Skeletal muscle satellite cell (primary cell): ENCODE data around the gene HTR4.

Experiments
- H3K27me3 ChIP-seq: 2 replicates; pipeline ENCODE4 v1.7.0; 2013; ENCODE audit warnings: low read length; ENCODE audit not compliant: control insufficient read depth, insufficient read depth
- H3K36me3 ChIP-seq: 2 replicates; pipeline ENCODE4 v1.7.0; 2013; ENCODE audit warnings: mild to moderate bottlenecking, control low read depth, low read length; ENCODE audit not compliant: insufficient read depth
- H3K4me1 ChIP-seq: 2 replicates; pipeline ENCODE4 v1.7.0; 2013; ENCODE audit warnings: low read length; ENCODE audit not compliant: control insufficient read depth, insufficient read depth
- H3K4me2 ChIP-seq: 2 replicates; pipeline ENCODE4 v1.7.0; 2013; ENCODE audit warnings: mild to moderate bottlenecking, low read length
- H3K4me3 ChIP-seq: 2 replicates; pipeline ENCODE4 v1.7.0; 2013; ENCODE audit warnings: low read length
- H3K9ac ChIP-seq: 2 replicates; pipeline ENCODE4 v1.7.0; 2013; ENCODE audit warnings: mild to moderate bottlenecking, low read depth, low read length, moderate library complexity
- H3K9me3 ChIP-seq: replicated peaks from 2 replicates; pipeline ENCODE4 v1.7.0; 2013; ENCODE audit warnings: mild to moderate bottlenecking, control low read depth, low read length

HTR4 gene

GRCh38 chr5:148626986-148627385, 27.3 kb downstream of the HTR4 start:
- Histone ChIP-seq H3K4me3 (no peak overlapping the region), H3K9ac (no peak overlapping the region), H3K4me2 (no peak overlapping the region), H3K9me3 (no peaks in the 10 kb centered on the region), H3K27me3 (peaks cover 6% of the 10 kb centered on the region), H3K4me1 (peaks cover 4% of the 10 kb centered on the region), H3K36me3 (no peaks in the 10 kb centered on the region)

- Histone ChIP-seq H3K27me3 (peaks cover 5% of the 10 kb centered on the region), H3K4me3 (no peak overlapping the region), H3K9me3 (no peaks in the 10 kb centered on the region), H3K36me3 (no peaks in the 10 kb centered on the region), H3K4me1 (peaks cover 4% of the 10 kb centered on the region), H3K9ac (no peak overlapping the region), H3K4me2 (no peak overlapping the region)
These were observed 28.2 kb downstream of the HTR4 start for GRCh38 chr5:148626081-148626613.

GRCh38 chr5:148625250-148625649, 29.1 kb downstream of the HTR4 start:
- no peak overlapping the region for H3K4me3 ChIP-seq
- no peak overlapping the region for H3K9ac ChIP-seq
- H3K36me3 ChIP-seq: no peaks in the 10 kb centered on the region
- no peak overlapping the region for H3K4me2 ChIP-seq
- H3K4me1 ChIP-seq: peaks cover 4% of the 10 kb centered on the region
- no peaks in the 10 kb centered on the region for H3K27me3 ChIP-seq
- H3K9me3 ChIP-seq: no peaks in the 10 kb centered on the region

- Histone ChIP-seq H3K27me3 (no peaks in the 10 kb centered on the region), H3K9me3 (no peaks in the 10 kb centered on the region), H3K36me3 (no peaks in the 10 kb centered on the region), H3K9ac (no peak overlapping the region), H3K4me1 (peaks cover 15% of the 10 kb centered on the region), H3K4me3 (no peak overlapping the region), H3K4me2 (no peak overlapping the region)
These were observed 30.6 kb downstream of the HTR4 start for GRCh38 chr5:148623741-148624140.

GRCh38 chr5:148623101-148623500, 31.2 kb downstream of the HTR4 start:
- H3K27me3 ChIP-seq: no peaks in the 10 kb centered on the region
- H3K4me1 ChIP-seq: peaks cover 15% of the 10 kb centered on the region
- no peak overlapping the region for H3K4me3 ChIP-seq
- H3K9me3 ChIP-seq: no peaks in the 10 kb centered on the region
- H3K36me3 ChIP-seq: no peaks in the 10 kb centered on the region
- no peak overlapping the region for H3K4me2 ChIP-seq
- no peak overlapping the region for H3K9ac ChIP-seq

- Histone ChIP-seq H3K4me2 (no peak overlapping the region), H3K4me3 (no peak overlapping the region), H3K36me3 (no peaks in the 10 kb centered on the region), H3K9me3 (no peaks in the 10 kb centered on the region), H3K4me1 (peaks cover 15% of the 10 kb centered on the region), H3K9ac (no peak overlapping the region), H3K27me3 (no peaks in the 10 kb centered on the region)
These were observed 33.6 kb downstream of the HTR4 start for GRCh38 chr5:148620696-148621095.

GRCh38 chr5:148620091-148620490, 34.2 kb downstream of the HTR4 start:
- H3K4me1 ChIP-seq: peaks cover 15% of the 10 kb centered on the region
- H3K36me3 ChIP-seq: no peaks in the 10 kb centered on the region
- H3K4me2 ChIP-seq: no peak overlapping the region
- no peaks in the 10 kb centered on the region for H3K27me3 ChIP-seq
- no peak overlapping the region for H3K9ac ChIP-seq
- H3K9me3 ChIP-seq: no peaks in the 10 kb centered on the region
- H3K4me3 ChIP-seq: no peak overlapping the region

- H3K9ac ChIP-seq: no peak overlapping the region
These were observed 34.8 kb downstream of the HTR4 start for GRCh38 chr5:148619484-148619883.

GRCh38 chr5:148615644-148616275, 38.6 kb downstream of the HTR4 start:
- Histone ChIP-seq H3K9me3 (no peaks in the 10 kb centered on the region), H3K9ac (no peak overlapping the region), H3K4me2 (no peak overlapping the region), H3K36me3 (no peaks in the 10 kb centered on the region), H3K4me3 (no peak overlapping the region), H3K27me3 (no peaks in the 10 kb centered on the region), H3K4me1 (peaks cover 11% of the 10 kb centered on the region)

More at GRCh38 chr5:148619484-148619883, 34.8 kb downstream of the HTR4 start:
- H3K9me3 ChIP-seq: no peaks in the 10 kb centered on the region
- H3K27me3 ChIP-seq: no peaks in the 10 kb centered on the region
- peaks cover 15% of the 10 kb centered on the region for H3K4me1 ChIP-seq
- H3K4me3 ChIP-seq: no peak overlapping the region
- H3K36me3 ChIP-seq: no peaks in the 10 kb centered on the region
- peak overlapping the region; percentile 32 for H3K4me2 ChIP-seq

- Histone ChIP-seq H3K4me3 (no peak overlapping the region), H3K4me2 (no peak overlapping the region), H3K9me3 (no peaks in the 10 kb centered on the region), H3K4me1 (no peaks in the 10 kb centered on the region), H3K36me3 (no peaks in the 10 kb centered on the region), H3K27me3 (no peaks in the 10 kb centered on the region), H3K9ac (no peak overlapping the region)
These were observed 46.9 kb downstream of the HTR4 start for GRCh38 chr5:148607406-148607805.

- H3K4me1 ChIP-seq: no peaks in the 10 kb centered on the region
- H3K9ac ChIP-seq: no peak overlapping the region
- H3K9me3 ChIP-seq: no peaks in the 10 kb centered on the region
- H3K36me3 ChIP-seq: no peaks in the 10 kb centered on the region
- H3K27me3 ChIP-seq: no peaks in the 10 kb centered on the region
- H3K4me3 ChIP-seq: no peak overlapping the region
- no peak overlapping the region for H3K4me2 ChIP-seq
These were observed 48.0 kb downstream of the HTR4 start for GRCh38 chr5:148606296-148606695.

- Histone ChIP-seq H3K36me3 (no peaks in the 10 kb centered on the region), H3K4me3 (no peak overlapping the region), H3K9me3 (no peaks in the 10 kb centered on the region), H3K9ac (no peak overlapping the region), H3K4me1 (no peaks in the 10 kb centered on the region), H3K4me2 (no peak overlapping the region), H3K27me3 (peaks cover 3% of the 10 kb centered on the region)
These were observed 55.1 kb downstream of the HTR4 start for GRCh38 chr5:148599187-148599586.
